ENCODE results near the gene NAPA. TPM values are rescaled to one million over a fixed set of nuclear protein-coding genes. Genes with fewer than 3 reads are reported as not detected.

NAPA gene
- total RNA-seq, 1 experiment from 2014 or later: 61.3 TPM

DNA sequence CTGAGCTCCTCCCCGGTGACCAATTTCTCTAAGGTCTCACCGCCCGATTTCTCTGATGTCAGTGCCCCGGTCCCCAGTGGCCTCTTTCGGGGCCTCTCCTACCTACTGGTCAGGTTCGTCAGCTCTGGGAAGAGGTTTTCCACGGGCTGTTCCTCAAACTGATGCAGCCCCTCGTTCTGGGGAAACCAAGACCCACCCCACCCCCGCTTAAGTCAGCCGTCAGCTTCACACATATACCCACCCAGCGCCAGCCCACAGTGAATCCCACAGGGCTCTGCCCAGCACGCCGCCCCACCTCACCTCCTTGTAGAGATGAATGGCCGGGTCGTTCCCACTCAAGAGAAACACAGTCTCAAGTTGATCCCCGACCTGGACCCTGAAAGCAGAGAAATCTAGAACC, 34.2 kb downstream of the NAPA start (continued):
- TF ChIP-seq ARID4B (CRISPR knock-in tag; IDR thresholded peaks at IDR 0.05; ENCODE audit: borderline replicate concordance) (no peak), ATF1 (CRISPR knock-in tag; IDR thresholded peaks at IDR 0.05) (no peak), RORB (CRISPR knock-in tag; IDR thresholded peaks at IDR 0.05) (no peak), ZNF281 (CRISPR knock-in tag; IDR thresholded peaks at IDR 0.05) (no peak), ZNF232 (CRISPR knock-in tag; IDR thresholded peaks at IDR 0.05) (no peak)
- TF ChIP-seq, protein P1, sequence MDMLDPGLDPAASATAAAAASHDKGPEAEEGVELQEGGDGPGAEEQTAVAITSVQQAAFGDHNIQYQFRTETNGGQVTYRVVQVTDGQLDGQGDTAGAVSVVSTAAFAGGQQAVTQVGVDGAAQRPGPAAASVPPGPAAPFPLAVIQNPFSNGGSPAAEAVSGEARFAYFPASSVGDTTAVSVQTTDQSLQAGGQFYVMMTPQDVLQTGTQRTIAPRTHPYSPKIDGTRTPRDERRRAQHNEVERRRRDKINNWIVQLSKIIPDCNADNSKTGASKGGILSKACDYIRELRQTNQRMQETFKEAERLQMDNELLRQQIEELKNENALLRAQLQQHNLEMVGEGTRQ (CRISPR knock-in tag; IDR thresholded peaks at IDR 0.05): no peak

- POLR2A ChIA-PET: interaction anchor here (0.9 to 1.6 kb wide), 3 partner anchors 32 to 51 kb away, joined by 3 to 5 read pairs (median 3); no protein-coding TSS in a partner anchor
- DNase-seq (ENCODE audit: low spot score) (peak; percentile 76), ATAC-seq (peak; percentile 75)
- no peaks in the 10 kb centered on the region for H3K9me3 Mint-ChIP-seq
- H3K27me3 Mint-ChIP-seq (ENCODE audit: low read depth): peaks cover 9% of the 10 kb centered on the region
- peak overlapping the region; percentile 72 for H3K4me3 Mint-ChIP-seq
- H3K27ac Mint-ChIP-seq: no peak overlapping the region
- peaks cover 18% of the 10 kb centered on the region for H3K4me1 Mint-ChIP-seq
- H3K36me3 Mint-ChIP-seq: no peaks in the 10 kb centered on the region
- CTCF ChIA-PET: interaction anchor here (0.5 to 2.8 kb wide), 15 partner anchors 13 to 286 kb away, joined by 3 to 35 read pairs (median 6); partner anchors contain the start of genes DHX34, EHD2, MEIS3 and NAPA
- TF ChIP-seq ZNF232 (CRISPR knock-in tag; IDR thresholded peaks at IDR 0.05): no peak
- no peak for TF ChIP-seq ZNF416 (CRISPR knock-in tag; IDR thresholded peaks at IDR 0.05)
- TF ChIP-seq MAX (CRISPR knock-in tag; IDR thresholded peaks at IDR 0.05): peak; percentile 70; the same call in 1 of the 2 replicates
- TF ChIP-seq ZNF219 (CRISPR knock-in tag; IDR thresholded peaks at IDR 0.05; ENCODE audit: borderline replicate concordance): no peak
- no peak for TF ChIP-seq ZNF281 (CRISPR knock-in tag; IDR thresholded peaks at IDR 0.05)
- TF ChIP-seq, protein P2, sequence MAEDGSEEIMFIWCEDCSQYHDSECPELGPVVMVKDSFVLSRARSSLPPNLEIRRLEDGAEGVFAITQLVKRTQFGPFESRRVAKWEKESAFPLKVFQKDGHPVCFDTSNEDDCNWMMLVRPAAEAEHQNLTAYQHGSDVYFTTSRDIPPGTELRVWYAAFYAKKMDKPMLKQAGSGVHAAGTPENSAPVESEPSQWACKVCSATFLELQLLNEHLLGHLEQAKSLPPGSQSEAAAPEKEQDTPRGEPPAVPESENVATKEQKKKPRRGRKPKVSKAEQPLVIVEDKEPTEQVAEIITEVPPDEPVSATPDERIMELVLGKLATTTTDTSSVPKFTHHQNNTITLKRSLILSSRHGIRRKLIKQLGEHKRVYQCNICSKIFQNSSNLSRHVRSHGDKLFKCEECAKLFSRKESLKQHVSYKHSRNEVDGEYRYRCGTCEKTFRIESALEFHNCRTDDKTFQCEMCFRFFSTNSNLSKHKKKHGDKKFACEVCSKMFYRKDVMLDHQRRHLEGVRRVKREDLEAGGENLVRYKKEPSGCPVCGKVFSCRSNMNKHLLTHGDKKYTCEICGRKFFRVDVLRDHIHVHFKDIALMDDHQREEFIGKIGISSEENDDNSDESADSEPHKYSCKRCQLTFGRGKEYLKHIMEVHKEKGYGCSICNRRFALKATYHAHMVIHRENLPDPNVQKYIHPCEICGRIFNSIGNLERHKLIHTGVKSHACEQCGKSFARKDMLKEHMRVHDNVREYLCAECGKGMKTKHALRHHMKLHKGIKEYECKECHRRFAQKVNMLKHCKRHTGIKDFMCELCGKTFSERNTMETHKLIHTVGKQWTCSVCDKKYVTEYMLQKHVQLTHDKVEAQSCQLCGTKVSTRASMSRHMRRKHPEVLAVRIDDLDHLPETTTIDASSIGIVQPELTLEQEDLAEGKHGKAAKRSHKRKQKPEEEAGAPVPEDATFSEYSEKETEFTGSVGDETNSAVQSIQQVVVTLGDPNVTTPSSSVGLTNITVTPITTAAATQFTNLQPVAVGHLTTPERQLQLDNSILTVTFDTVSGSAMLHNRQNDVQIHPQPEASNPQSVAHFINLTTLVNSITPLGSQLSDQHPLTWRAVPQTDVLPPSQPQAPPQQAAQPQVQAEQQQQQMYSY (CRISPR knock-in tag; IDR thresholded peaks at IDR 0.05): no peak
- no peak for TF ChIP-seq E2F1 (CRISPR knock-in tag; IDR thresholded peaks at IDR 0.05)
- no peak for TF ChIP-seq JAZF1 (CRISPR knock-in tag; IDR thresholded peaks at IDR 0.05)
- TF ChIP-seq ATF3 (CRISPR knock-in tag; conservative IDR thresholded peaks at IDR 0.05): no peak
- 0 out of 2 replicates have a peak, but pooled peaks have one; percentile 39 for TF ChIP-seq SMAD3 (CRISPR knock-in tag; IDR thresholded peaks at IDR 0.05; ENCODE audit: borderline replicate concordance)
- 0 out of 2 replicates have a peak, but pooled peaks have one; percentile 23 for TF ChIP-seq FOXK1 (CRISPR knock-in tag; IDR thresholded peaks at IDR 0.05)
- no peak for TF ChIP-seq OVOL2 (CRISPR knock-in tag; IDR thresholded peaks at IDR 0.05; ENCODE audit: borderline replicate concordance)
- TF ChIP-seq IRF2 (CRISPR knock-in tag; IDR thresholded peaks at IDR 0.05; ENCODE audit: borderline replicate concordance, low read depth): no peak
Measured at GRCh38 chr19:47479701-47480503, 35.0 kb downstream of the NAPA start.
